Heart right ventricle (tissue), 16 donors: Measurements from ENCODE around the gene IQSEC1. TPM values are rescaled to one million over a fixed set of nuclear protein-coding genes. Genes with fewer than 3 reads are reported as not detected.

ENCODE experiments used
- ATAC-seq, 8 donors: fragments of 200-7000 bp; cut with Tn5 transposase; one replicate each; pipeline ENCODE4 v1.9.1; 2020; ENCODE audit warnings: mild to moderate bottlenecking in 8 of 8, moderate library complexity in 8 of 8, moderate number of reproducible peaks in 1 of 8
- DNase-seq, 2 donors: peaks; one replicate each; pipeline ENCODE4 v3.0.0-alpha.2; 2020
- H3K27ac ChIP-seq, 10 donors: fragments of 200-600 bp; sonication (generic) in 2 of 10; one replicate each; pipeline versions ENCODE4 v1.5.0 to v1.8.0; 2020 to 2022; ENCODE audit warnings: mild to moderate bottlenecking in 3 of 10
- H3K27me3 ChIP-seq, 7 donors: fragments of 200-600 bp; one replicate each; pipeline ENCODE4 v1.8.0; 2021 to 2022; ENCODE audit warnings: mild to moderate bottlenecking in 2 of 7
- H3K36me3 ChIP-seq, 9 donors: fragments of 200-600 bp; sonication (generic) in 1 of 9; one replicate each; pipeline versions ENCODE4 v1.5.0 to v1.8.0; 2020 to 2022; ENCODE audit warnings: mild to moderate bottlenecking in 2 of 9
- H3K4me1 ChIP-seq, 9 donors: fragments of 200-600 bp; sonication (generic) in 1 of 9; one replicate each; pipeline versions ENCODE4 v1.5.0 to v1.8.0; 2020 to 2022; ENCODE audit warnings: mild to moderate bottlenecking in 4 of 9
- H3K4me3 ChIP-seq, 10 donors: fragments of 200-600 bp; sonication (generic) in 2 of 10; one replicate each; pipeline versions ENCODE4 v1.5.0 to v1.8.0; 2020 to 2022; ENCODE audit warnings: mild to moderate bottlenecking in 7 of 10, moderate library complexity in 2 of 10
- H3K9me3 ChIP-seq, 11 donors: fragments of 200-600 bp in 10 of 11; sonication (generic) in 2 of 11; one replicate each; pipeline versions ENCODE4 v1.5.0 to v1.8.0; 2013 to 2022; ENCODE audit warnings: mild to moderate bottlenecking in 2 of 11, control low read depth in 1 of 11, moderate library complexity in 1 of 11
- CTCF ChIP-seq, 9 donors: fragments of 200-600 bp; sonication (generic) in 2 of 9; IDR thresholded peaks; one replicate each; pipeline versions ENCODE4 v1.5.0 to v1.8.0; 2021 to 2022; ENCODE audit warnings: antibody characterized with exemption in 9 of 9, mild to moderate bottlenecking in 5 of 9, moderate library complexity in 1 of 9
- WGBS, 2 donors: extraction: QIAGEN DNeasy Blood & Tissue Kit; methylation state at CpG; one replicate each; pipeline ENCODE4 v1.1.7; 2013; ENCODE audit warnings: inconsistent platforms in 1 of 2; 5-methylcytosine and 5-hydroxymethylcytosine counted together
- intact Hi-C, 10 donors: fragments of 100-400 bp; cut with DNase I; formaldehyde crosslinking; loops; one replicate each; pipeline versions ENCODE4 v1.11.1 to v1.14.2; 2022
- polyA plus RNA-seq, 2 donors: library from polyadenylated mRNA; stranded (reverse); fragments of 200-250 nt; gene quantifications; one replicate each; pipeline ENCODE4 v1.2.3, GENCODE V29; 2013
- total RNA-seq, 10 donors: library from RNA; stranded (reverse); fragmentation: NEBNext Ultra II Directional in 3 of 10; extraction: Animal tissue kit (Norgen Biotek cat#: 25700) in 3 of 10; gene quantifications; one replicate each; pipeline versions ENCODE4 v1.2.1 to v1.2.4, GENCODE V29; 2021 to 2023
- donor health status: Arrhythmogenic right ventricular cardiomyopathy.
- donor health status: ischemic (EF 13 %, LVEDD 7.1; RV severe dilation, severe dysfunction).
- donor health status: healthy with polysubstance abuse.
- donor health status: DM: no; HTN: yes; CAD: no.
- donor health status: DM: no; HTN: no; CAD: no.
- donor health status: ischemic (EF 25% LVEDD 6.9; RV normal size, moderate dysfunction).
- donor health status: ischemic (EF 25% LVEDD 5.7; RV mildly dilated, moderate dysfunction).
- donor health status: healthy.
- donor health status: DM: yes; HTN: yes; CAD: no.
- donor health status: Ischemic cardiomyopathy.
- donor health status: ischemic (EF 35%, LVEDD 5.7; RV mildly dilated, moderate dysfunction).
- donor health status: nonischemic (EF 11% LVEDD 7.7; RV severe dilation, severe dysfunction).
- donor health status: DM: yes; HTN: yes; CAD: no.
- donor health status: PGD.
- donor health status: ischemic (EF 29% LVEDD 5.4; RV normal size, mild dysfunction).
- donor health status: nonischemic (EF 23%, LVEDD 6.1; RV moderate dilation, normal function).

Gene IQSEC1
- total and polyA plus RNA-seq, 12 donors = 13.1 to 73.9 (median 60.4) TPM

DNA sequence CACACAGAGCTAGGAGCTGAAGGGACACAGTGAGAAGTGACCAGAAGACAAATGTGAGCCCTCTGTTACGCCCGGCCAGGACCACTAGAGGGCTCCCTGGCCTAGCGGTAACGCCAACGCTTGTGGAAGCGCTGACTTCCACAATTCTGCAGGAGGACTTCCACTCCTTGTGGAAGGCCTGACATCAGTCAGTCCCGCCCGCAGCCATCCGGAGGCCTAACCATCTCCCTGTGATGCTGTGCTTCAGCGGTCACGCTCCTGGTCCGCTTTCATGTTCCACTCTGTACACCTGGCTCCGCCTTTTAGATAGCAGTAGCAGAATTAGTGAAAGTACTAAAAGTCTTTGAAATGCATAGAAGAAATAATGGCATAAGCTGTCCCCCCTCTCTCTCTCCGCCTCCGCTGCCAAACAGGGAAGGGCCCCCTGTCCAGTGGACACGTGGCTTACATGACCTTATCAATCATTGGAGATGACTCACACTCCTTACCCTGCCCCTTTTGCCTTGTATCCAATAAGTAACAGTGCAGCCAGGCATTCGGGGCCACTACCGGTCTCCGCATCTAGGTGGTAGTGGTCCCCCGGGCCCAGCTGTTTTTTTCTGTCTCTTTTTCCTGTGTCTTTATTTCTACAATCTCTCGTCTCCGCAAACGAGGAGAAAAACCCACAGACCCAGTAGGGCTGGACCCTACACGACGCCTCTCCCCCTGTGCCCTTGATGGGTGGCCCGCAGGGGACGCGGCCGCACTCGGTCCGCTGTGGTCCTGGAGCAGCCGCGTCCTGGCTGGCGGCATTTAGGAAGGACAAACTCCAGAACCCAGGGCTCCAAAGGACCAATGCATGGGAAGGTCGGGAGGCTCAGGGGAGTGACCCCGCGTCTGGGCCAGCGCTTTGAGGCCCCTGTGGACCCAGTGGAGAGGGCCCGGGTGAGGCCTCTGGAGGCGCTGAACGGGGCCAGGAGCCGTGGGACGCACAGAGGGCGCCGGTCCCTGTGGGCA is 204.9 kb downstream of the IQSEC1 start:
- intact Hi-C loops = loop anchor here in 9 of 10 donors (1.0 to 10.0 kb wide), 10 partner anchors 22 to 776 kb away; no protein-coding TSS in a partner anchor
- ATAC-seq = peak; percentile 86 to 95 (median 94)
- peaks cover 0 to 14% (median 3%) of the 10 kb centered on the region in 11 donors for H3K9me3 ChIP-seq
- peaks cover 0 to 15% (median 11%) of the 10 kb centered on the region in 9 donors for H3K4me1 ChIP-seq
- peaks cover 0 to 16% (median 0%) of the 10 kb centered on the region in 7 donors for H3K27me3 ChIP-seq
- peak; percentile 87 to 97 (median 92) for TF ChIP-seq CTCF (IDR thresholded peaks at IDR 0.05)
- no peaks in the 10 kb centered on the region for H3K36me3 ChIP-seq
- DNase-seq = peak; percentile 83 to 85
- H3K4me3 ChIP-seq = peak overlapping the region in 8 of 10 donors; percentile 14 to 42 (median 32)
- 30 to 34% methylated on average over 45 of the region's 45 CpGs for whole genome bisulfite sequencing, 2 donors
- no peak overlapping the region for H3K27ac ChIP-seq

- intact Hi-C loops = loop anchor here in 9 of 10 donors (5.0 to 10.0 kb wide), 5 partner anchors 115 to 778 kb away; no protein-coding TSS in a partner anchor
- no peak for DNase-seq
Observed at GRCh38 chr3:12866836-12867235, 206.4 kb downstream of the IQSEC1 start.

GRCh38 chr3:12865271-12865670 is 208.0 kb downstream of the IQSEC1 start:
- no peak overlapping the region for H3K4me3 ChIP-seq
- no peaks in the 10 kb centered on the region for H3K36me3 ChIP-seq
- 89 to 94% methylated on average over 4 of the region's 4 CpGs for WGBS, 2 donors
- peaks cover 0 to 14% (median 3%) of the 10 kb centered on the region in 11 donors for H3K9me3 ChIP-seq
- no peak overlapping the region for H3K27ac ChIP-seq
- DNase-seq = no peak
- peaks cover 0 to 16% (median 0%) of the 10 kb centered on the region in 7 donors for H3K27me3 ChIP-seq
- H3K4me1 ChIP-seq = peaks cover 0 to 15% (median 11%) of the 10 kb centered on the region in 9 donors
- ATAC-seq = no peak
- no peak for TF ChIP-seq CTCF (IDR thresholded peaks at IDR 0.05)
- intact Hi-C loops = loop anchor here in 9 of 10 donors (5.0 to 10.0 kb wide), 5 partner anchors 117 to 780 kb away; no protein-coding TSS in a partner anchor

More at GRCh38 chr3:12866836-12867235, 206.4 kb downstream of the IQSEC1 start:
- no peak overlapping the region for H3K4me3 ChIP-seq
- H3K27ac ChIP-seq = no peak overlapping the region
- peaks cover 0 to 16% (median 0%) of the 10 kb centered on the region in 7 donors for H3K27me3 ChIP-seq
- 86 to 88% methylated on average over 6 of the region's 6 CpGs for WGBS, 2 donors
- peaks cover 0 to 15% (median 11%) of the 10 kb centered on the region in 9 donors for H3K4me1 ChIP-seq
- no peak for TF ChIP-seq CTCF (IDR thresholded peaks at IDR 0.05)
- no peak for ATAC-seq
- no peaks in the 10 kb centered on the region for H3K36me3 ChIP-seq
- peaks cover 0 to 14% (median 3%) of the 10 kb centered on the region in 11 donors for H3K9me3 ChIP-seq

DNA sequence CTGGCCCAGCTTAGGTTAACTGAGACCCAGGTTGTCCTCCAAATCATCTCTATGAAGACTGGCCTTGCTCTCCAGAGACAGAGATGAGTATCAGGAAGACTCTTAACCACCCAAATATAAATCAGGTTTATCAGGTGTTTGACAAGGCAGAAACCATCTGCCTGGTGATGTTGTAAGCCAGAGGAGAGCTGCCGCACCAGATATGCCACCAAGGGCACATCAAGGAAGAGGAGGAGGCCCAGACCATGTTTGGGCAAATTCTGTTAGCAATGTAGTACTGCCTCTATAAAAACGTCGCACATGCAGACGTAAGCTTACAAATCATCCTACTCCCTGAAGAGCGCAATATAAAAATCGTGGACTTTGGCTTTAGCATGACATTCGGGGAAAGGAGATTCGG is 210.8 kb downstream of the IQSEC1 start:
- H3K36me3 ChIP-seq = no peaks in the 10 kb centered on the region
- ATAC-seq (no peak), DNase-seq (no peak)
- peaks cover 0 to 14% (median 3%) of the 10 kb centered on the region in 11 donors for H3K9me3 ChIP-seq
- TF ChIP-seq CTCF (IDR thresholded peaks at IDR 0.05) = no peak
- intact Hi-C loops = loop anchor here in 3 of 10 donors (2.0 to 10.0 kb wide), 3 partner anchors 70 to 782 kb away; no protein-coding TSS in a partner anchor
- H3K27ac ChIP-seq = no peak overlapping the region
- no peak overlapping the region for H3K4me3 ChIP-seq
- no peaks in the 10 kb centered on the region for H3K27me3 ChIP-seq
- 90 to 92% methylated on average over 8 of the region's 8 CpGs for WGBS, 2 donors
- peaks cover 0 to 12% (median 0%) of the 10 kb centered on the region in 9 donors for H3K4me1 ChIP-seq
